ENCODE results near the gene LINGO3. TPM values are rescaled to one million over a fixed set of nuclear protein-coding genes. Genes with fewer than 3 reads are reported as not detected.

Gene LINGO3
- polyA plus RNA-seq, 1 donor from 2014 or later, result 2.7 TPM

GRCh38 chr19:2336528-2337328 is 28.8 kb upstream of the LINGO3 start:
- H3K27ac ChIP-seq (ENCODE audit: low read length), result no peak overlapping the region

DNA sequence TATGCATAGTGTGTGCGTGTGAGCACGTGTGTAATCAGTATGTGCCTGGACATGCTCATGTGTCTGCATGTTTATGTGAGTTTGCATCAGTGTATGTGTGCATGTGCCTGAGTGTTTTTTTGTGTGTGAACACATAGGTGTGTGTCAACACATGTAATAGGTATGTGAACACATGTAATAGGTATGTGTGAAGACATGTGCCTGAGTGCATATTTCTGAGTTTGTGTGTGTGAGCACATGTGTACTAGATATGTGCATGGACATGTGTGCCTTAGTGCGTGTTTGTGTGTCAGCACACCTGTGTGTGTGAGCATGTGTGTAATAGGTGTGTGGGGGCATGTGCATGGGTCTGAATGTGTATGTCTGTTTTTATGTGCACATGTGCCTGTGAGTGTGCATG is 27.9 kb upstream of the LINGO3 start:
- Histone ChIP-seq H3F3A (ENCODE audit: insufficient read depth, low read length, poor library complexity, severe bottlenecking) (no peaks in the 10 kb centered on the region), H4K20me1 (ENCODE audit: insufficient read depth) (no peaks in the 10 kb centered on the region), H3K27ac (ENCODE audit: low read length) (no peak overlapping the region), H3K9me2 (ENCODE audit: insufficient read depth, low read length) (no peaks in the 10 kb centered on the region), H3K27me3 (ENCODE audit: insufficient read depth, low read depth, low read length) (no peaks in the 10 kb centered on the region), H3K79me2 (replicated peaks; ENCODE audit: insufficient read depth, low read length) (peaks cover 29% of the 10 kb centered on the region), H3K9ac (ENCODE audit: low read length) (no peak overlapping the region), H2AFZ (ENCODE audit: low read depth, low read length) (no peak overlapping the region), H3K4me3 (ENCODE audit: low read length) (no peak overlapping the region), H3K36me3 (ENCODE audit: insufficient read depth, low read length) (no peaks in the 10 kb centered on the region), H3K4me2 (ENCODE audit: low read length) (no peak overlapping the region), H3K9me3 (ENCODE audit: low read length) (no peaks in the 10 kb centered on the region)
- TF ChIP-seq, protein P1, sequence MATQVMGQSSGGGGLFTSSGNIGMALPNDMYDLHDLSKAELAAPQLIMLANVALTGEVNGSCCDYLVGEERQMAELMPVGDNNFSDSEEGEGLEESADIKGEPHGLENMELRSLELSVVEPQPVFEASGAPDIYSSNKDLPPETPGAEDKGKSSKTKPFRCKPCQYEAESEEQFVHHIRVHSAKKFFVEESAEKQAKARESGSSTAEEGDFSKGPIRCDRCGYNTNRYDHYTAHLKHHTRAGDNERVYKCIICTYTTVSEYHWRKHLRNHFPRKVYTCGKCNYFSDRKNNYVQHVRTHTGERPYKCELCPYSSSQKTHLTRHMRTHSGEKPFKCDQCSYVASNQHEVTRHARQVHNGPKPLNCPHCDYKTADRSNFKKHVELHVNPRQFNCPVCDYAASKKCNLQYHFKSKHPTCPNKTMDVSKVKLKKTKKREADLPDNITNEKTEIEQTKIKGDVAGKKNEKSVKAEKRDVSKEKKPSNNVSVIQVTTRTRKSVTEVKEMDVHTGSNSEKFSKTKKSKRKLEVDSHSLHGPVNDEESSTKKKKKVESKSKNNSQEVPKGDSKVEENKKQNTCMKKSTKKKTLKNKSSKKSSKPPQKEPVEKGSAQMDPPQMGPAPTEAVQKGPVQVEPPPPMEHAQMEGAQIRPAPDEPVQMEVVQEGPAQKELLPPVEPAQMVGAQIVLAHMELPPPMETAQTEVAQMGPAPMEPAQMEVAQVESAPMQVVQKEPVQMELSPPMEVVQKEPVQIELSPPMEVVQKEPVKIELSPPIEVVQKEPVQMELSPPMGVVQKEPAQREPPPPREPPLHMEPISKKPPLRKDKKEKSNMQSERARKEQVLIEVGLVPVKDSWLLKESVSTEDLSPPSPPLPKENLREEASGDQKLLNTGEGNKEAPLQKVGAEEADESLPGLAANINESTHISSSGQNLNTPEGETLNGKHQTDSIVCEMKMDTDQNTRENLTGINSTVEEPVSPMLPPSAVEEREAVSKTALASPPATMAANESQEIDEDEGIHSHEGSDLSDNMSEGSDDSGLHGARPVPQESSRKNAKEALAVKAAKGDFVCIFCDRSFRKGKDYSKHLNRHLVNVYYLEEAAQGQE (IDR thresholded peaks at IDR 0.05; ENCODE audit: borderline replicate concordance), result no peak
- TF ChIP-seq RAD21 (conservative IDR thresholded peaks at IDR 0.05), result no peak
- TF ChIP-seq MXI1 (conservative IDR thresholded peaks at IDR 0.05; ENCODE audit: poor library complexity, severe bottlenecking), result no peak
- no peak for TF ChIP-seq EP300 (conservative IDR thresholded peaks at IDR 0.05; ENCODE audit: poor library complexity, severe bottlenecking)

More at GRCh38 chr19:2336528-2337328, 28.8 kb upstream of the LINGO3 start:
- Histone ChIP-seq H4K20me1 (ENCODE audit: insufficient read depth) (no peaks in the 10 kb centered on the region), H3K9me2 (ENCODE audit: insufficient read depth, low read length) (no peaks in the 10 kb centered on the region), H3K79me2 (replicated peaks; ENCODE audit: insufficient read depth, low read length) (peaks cover 21% of the 10 kb centered on the region), H3F3A (ENCODE audit: insufficient read depth, low read length, poor library complexity, severe bottlenecking) (no peaks in the 10 kb centered on the region), H2AFZ (ENCODE audit: low read depth, low read length) (no peak overlapping the region), H3K9me3 (ENCODE audit: low read length) (no peaks in the 10 kb centered on the region), H3K9ac (ENCODE audit: low read length) (no peak overlapping the region), H3K4me3 (ENCODE audit: low read length) (no peak overlapping the region), H3K27me3 (ENCODE audit: insufficient read depth, low read depth, low read length) (no peaks in the 10 kb centered on the region), H3K4me2 (ENCODE audit: low read length) (no peak overlapping the region), H3K36me3 (ENCODE audit: insufficient read depth, low read length) (no peaks in the 10 kb centered on the region)
- no peak for TF ChIP-seq EP300 (conservative IDR thresholded peaks at IDR 0.05; ENCODE audit: poor library complexity, severe bottlenecking)
- no peak for TF ChIP-seq TAF1 (IDR thresholded peaks at IDR 0.05; ENCODE audit: low read depth)
- TF ChIP-seq POLR2AphosphoS5 (IDR thresholded peaks at IDR 0.05), result no peak
- TF ChIP-seq, protein P1 (IDR thresholded peaks at IDR 0.05; ENCODE audit: borderline replicate concordance), result no peak
- TF ChIP-seq RAD21 (conservative IDR thresholded peaks at IDR 0.05), result no peak
- TF ChIP-seq EZH2 (IDR thresholded peaks at IDR 0.05; ENCODE audit: borderline replicate concordance, insufficient read depth, low read length, poor library complexity, severe bottlenecking), result no peak
- TF ChIP-seq, protein P2, sequence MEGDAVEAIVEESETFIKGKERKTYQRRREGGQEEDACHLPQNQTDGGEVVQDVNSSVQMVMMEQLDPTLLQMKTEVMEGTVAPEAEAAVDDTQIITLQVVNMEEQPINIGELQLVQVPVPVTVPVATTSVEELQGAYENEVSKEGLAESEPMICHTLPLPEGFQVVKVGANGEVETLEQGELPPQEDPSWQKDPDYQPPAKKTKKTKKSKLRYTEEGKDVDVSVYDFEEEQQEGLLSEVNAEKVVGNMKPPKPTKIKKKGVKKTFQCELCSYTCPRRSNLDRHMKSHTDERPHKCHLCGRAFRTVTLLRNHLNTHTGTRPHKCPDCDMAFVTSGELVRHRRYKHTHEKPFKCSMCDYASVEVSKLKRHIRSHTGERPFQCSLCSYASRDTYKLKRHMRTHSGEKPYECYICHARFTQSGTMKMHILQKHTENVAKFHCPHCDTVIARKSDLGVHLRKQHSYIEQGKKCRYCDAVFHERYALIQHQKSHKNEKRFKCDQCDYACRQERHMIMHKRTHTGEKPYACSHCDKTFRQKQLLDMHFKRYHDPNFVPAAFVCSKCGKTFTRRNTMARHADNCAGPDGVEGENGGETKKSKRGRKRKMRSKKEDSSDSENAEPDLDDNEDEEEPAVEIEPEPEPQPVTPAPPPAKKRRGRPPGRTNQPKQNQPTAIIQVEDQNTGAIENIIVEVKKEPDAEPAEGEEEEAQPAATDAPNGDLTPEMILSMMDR (IDR thresholded peaks at IDR 0.05; ENCODE audit: poor library complexity, severe bottlenecking), result no peak
- no peak for TF ChIP-seq MXI1 (conservative IDR thresholded peaks at IDR 0.05; ENCODE audit: poor library complexity, severe bottlenecking)
- no peak for TF ChIP-seq SMC3 (conservative IDR thresholded peaks at IDR 0.05; ENCODE audit: poor library complexity)

Data from neural cell (in vitro differentiated cells).